AG09309 (cell line): ENCODE results near the gene DIPK1C.

ENCODE experiments used
- DNase-seq: peaks from one replicate; pipeline ENCODE4 v3.0.0-alpha.2; 2010; ENCODE audit warnings: low read depth
- H3K4me3 ChIP-seq: 2 replicates; pipeline ENCODE4 v1.5.1; 2011; ENCODE audit warnings: mild to moderate bottlenecking, low read depth, low read length, moderate library complexity; ENCODE audit not compliant: control insufficient read depth
- TF ChIP-seq, protein P1 (sequence below): IDR thresholded peaks from 2 replicates; pipeline ENCODE4 v1.5.1; 2011; ENCODE audit warnings: mild to moderate bottlenecking, low read depth, low read length, inconsistent platforms; ENCODE audit not compliant: insufficient read depth, control insufficient read depth; ENCODE audit errors: missing control alignments

The DIPK1C gene

DNA sequence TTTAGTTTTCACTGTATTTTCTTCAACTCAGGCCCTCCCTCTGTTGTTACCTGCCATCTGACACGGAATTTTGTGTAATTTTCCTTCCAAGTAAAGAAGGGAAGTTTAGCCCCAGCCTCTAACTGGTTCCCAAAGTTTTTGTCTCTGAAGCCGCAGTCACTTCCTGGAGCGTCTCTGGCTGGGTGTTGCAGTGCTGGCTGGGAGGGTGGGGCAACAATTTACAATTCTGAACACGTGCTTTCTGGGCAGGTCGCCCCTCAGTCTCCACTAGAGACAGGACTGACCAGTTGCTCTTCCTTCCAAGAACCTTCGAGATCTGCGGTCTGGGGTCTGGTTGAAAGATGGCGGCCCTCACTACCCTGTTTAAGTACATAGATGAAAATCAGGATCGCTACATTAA lies 42.5 kb upstream of the DIPK1C start:
- H3K4me3 ChIP-seq, result no peak overlapping the region
- TF ChIP-seq, protein P1, sequence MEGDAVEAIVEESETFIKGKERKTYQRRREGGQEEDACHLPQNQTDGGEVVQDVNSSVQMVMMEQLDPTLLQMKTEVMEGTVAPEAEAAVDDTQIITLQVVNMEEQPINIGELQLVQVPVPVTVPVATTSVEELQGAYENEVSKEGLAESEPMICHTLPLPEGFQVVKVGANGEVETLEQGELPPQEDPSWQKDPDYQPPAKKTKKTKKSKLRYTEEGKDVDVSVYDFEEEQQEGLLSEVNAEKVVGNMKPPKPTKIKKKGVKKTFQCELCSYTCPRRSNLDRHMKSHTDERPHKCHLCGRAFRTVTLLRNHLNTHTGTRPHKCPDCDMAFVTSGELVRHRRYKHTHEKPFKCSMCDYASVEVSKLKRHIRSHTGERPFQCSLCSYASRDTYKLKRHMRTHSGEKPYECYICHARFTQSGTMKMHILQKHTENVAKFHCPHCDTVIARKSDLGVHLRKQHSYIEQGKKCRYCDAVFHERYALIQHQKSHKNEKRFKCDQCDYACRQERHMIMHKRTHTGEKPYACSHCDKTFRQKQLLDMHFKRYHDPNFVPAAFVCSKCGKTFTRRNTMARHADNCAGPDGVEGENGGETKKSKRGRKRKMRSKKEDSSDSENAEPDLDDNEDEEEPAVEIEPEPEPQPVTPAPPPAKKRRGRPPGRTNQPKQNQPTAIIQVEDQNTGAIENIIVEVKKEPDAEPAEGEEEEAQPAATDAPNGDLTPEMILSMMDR, result no peak
- DNase-seq, result no peak

DNA sequence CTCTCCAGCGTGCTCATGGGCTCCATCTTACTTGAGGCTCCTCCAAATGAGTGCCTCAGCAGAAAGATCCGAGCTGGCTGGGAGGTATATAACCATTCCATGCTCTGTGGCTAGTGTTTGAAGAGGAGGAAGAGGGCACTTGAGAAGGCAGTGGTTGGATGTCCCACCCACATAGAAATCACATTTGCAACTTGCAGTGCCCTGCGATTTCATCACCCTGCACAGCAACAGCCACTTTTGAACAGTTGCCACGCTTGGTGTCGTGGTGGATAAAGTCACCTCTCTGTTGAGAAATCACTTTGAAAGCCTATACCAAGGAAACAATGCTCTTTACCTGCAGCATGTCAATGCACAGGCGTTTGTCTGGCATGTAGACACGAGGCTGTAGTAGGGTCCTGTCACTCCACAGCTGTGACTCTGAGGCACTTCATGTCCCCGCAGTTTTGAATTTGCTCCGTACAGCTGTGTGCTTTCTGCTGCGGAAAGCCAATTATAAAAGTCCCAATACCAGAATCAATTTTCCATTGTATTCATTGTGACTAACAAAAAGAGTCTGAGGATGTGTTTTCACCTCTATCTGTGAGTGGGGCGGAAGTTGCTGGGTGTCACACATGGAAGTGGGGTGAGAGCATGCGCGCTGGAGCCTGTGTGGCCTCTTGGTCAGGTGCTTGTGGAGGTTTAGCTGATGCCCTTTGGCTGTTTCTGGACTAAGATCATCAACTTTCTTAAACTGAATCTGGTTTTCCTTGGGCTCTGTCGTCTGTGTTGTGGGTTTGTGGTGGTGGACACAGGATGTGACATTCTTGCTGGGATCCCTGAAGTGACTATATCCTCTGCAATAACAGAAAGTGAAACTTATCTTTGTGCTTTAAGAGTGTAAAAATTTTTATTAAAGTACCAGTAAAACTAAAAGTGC lies 41.9 kb upstream of the DIPK1C start:
- DNase-seq, result no peak
- TF ChIP-seq, protein P1, result no peak
- H3K4me3 ChIP-seq, result no peak overlapping the region

DNA sequence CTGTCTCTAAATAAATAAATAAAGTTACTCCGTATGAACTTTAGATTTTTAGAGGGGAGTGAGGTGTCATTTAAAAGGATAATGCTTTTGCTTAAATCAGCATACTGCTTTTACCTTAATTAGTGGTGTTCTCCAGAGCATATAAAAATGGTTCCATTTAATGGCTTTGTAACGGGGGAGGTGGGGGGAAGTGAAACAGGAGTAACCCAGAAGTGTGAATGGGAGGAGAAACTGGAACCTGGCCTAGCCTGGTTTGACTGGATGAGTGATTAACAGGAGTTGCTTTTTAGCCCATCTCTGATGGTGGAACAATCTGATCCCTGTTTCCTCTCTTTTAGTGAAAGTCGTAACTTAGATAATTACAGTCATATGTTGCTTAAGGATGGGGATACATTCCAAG lies 40.7 kb upstream of the DIPK1C start:
- H3K4me3 ChIP-seq, result no peak overlapping the region
- TF ChIP-seq, protein P1, result no peak
- DNase-seq, result no peak

GRCh38 chr18:74497324-74497676 lies 40.2 kb upstream of the DIPK1C start:
- no peak for DNase-seq
- TF ChIP-seq, protein P1, result no peak
- H3K4me3 ChIP-seq, result peak overlapping the region; percentile 81; the same call in 1 of the 2 replicates

DNA sequence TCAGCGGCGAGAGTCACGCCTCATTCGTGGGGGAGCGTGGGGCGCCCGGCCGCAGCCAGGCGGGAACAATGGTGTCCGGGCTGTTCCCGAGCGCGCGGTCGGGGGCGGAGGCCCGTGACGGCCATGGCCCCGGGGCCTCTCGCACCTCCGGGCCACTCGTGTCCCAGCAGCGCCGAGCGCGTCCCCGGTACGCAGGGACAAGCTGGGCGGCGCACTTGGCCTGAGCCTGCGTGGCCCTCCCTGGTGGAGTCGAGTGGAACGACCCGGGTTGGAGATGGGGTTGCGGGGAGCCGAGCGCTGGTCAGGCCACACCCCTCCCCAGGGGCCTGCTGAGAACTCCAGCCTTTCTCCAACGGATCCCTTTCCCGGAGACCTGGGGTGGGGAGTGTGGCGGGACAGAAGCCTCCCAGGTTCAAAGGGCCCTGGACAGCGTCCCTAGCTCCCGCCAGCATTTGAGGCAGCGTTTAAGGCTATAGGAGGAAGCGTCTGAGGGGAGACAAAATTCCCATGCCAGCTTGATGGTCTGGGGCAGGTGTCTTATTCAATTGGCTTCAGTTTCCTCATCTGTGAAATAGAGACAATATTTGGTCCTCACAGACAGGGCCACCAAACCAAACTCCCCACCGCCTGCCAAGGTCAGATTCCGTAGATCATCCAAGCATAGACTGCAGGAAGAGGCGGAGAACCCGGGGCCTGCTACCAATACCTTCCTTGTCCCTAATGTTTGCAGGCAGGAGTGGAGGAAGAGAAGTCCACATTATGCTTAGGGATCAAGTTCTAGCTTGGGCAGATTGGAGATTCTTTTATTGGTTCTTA lies 39.6 kb upstream of the DIPK1C start:
- TF ChIP-seq, protein P1, result peak; percentile 14
- DNase-seq, result no peak
- H3K4me3 ChIP-seq, result peak overlapping the region; percentile 81

GRCh38 chr18:74495581-74496507 lies 38.7 kb upstream of the DIPK1C start, which contains the start of gene CNDP2:
TSS of gene CNDP2 (plus strand) at chr18:74496363. CDS start at chr18:74499974, 3,611 bp downstream.
- H3K4me3 ChIP-seq, result peak within 1 kb of the TSS; percentile 81
- DNase-seq, result peak; percentile 91
- TF ChIP-seq, protein P1, result no peak
